B cell (primary cell): ENCODE results near the gene CHST11. TPM values are rescaled to one million over a fixed set of nuclear protein-coding genes. Genes with fewer than 3 reads are reported as not detected.
A peak's percentile ranks its signal among the peaks of the same experiment; 100 is the strongest.

ENCODE experiments used
- ATAC-seq: fragments of 200-7000 bp; cut with Tn5 transposase; one replicate; pipeline ENCODE4 v1.10.0; 2021; ENCODE audit warnings: low read depth, mild to moderate bottlenecking, moderate number of reproducible peaks, moderate library complexity
- CTCF ChIA-PET: fragments of 350-600 bp; sonication (Branson Sonifier 250); formaldehyde crosslinking; loops from one replicate; lab custom pipeline; 2021; ENCODE audit warnings: antibody characterized with exemption, inconsistent platforms; lab: Charles Lee
- POLR2A ChIA-PET: fragments of 350-600 bp; sonication (Branson Sonifier 250); formaldehyde crosslinking; loops from one replicate; lab custom pipeline; 2021; ENCODE audit warnings: antibody characterized with exemption; lab: Charles Lee
- DNase-seq: peaks from one replicate; pipeline ENCODE4 v3.0.0; 2013
- H2AFZ ChIP-seq: 2 replicates; pipeline ENCODE4 v1.6.1; 2012; ENCODE audit warnings: mild to moderate bottlenecking, low read depth, low read length; ENCODE audit not compliant: insufficient read depth, poor library complexity, severe bottlenecking
- H3K27ac ChIP-seq, 2 donors: 1 replicate in 1 of 2; 2 replicates in 1 of 2; pipeline ENCODE4 v1.5.1; 2012 to 2013; ENCODE audit warnings: low read length in 2 of 2, mild to moderate bottlenecking in 2 of 2, moderate library complexity in 1 of 2
- H3K27me3 ChIP-seq, 4 experiments: fragments of 200-600 bp in 1 of 4; sonication (generic) in 1 of 4; replicated peaks in 1 of 4; 1 replicate in 2 of 4; 2 replicates in 2 of 4; pipeline versions ENCODE4 v1.6.1 to v1.7.0; 2013 to 2016; ENCODE audit warnings: low read length in 3 of 4, mild to moderate bottlenecking in 2 of 4, mixed read lengths in 1 of 4, moderate library complexity in 1 of 4; ENCODE audit not compliant: insufficient read depth in 4 of 4, control insufficient read depth in 3 of 4; ENCODE audit errors: control extremely low read depth in 1 of 4
- H3K36me3 ChIP-seq, 2 experiments: replicated peaks in 1 of 2; 1 replicate in 1 of 2; 2 replicates in 1 of 2; pipeline versions ENCODE4 v1.6.1 to v1.7.1; 2013; ENCODE audit warnings: low read length in 1 of 2; ENCODE audit not compliant: insufficient read depth in 2 of 2, control insufficient read depth in 1 of 2; ENCODE audit errors: control extremely low read depth in 1 of 2, extremely low read depth in 1 of 2
- H3K4me1 ChIP-seq, 2 donors: fragments of 200-600 bp in 1 of 2; sonication (generic) in 1 of 2; 1 replicate in 1 of 2; 2 replicates in 1 of 2; pipeline versions ENCODE4 v1.5.1 to v1.6.1; 2013 to 2017; ENCODE audit warnings: low read length in 2 of 2; ENCODE audit not compliant: control insufficient read depth in 2 of 2, insufficient read depth in 2 of 2
- H3K4me2 ChIP-seq: replicated peaks from 2 replicates; pipeline ENCODE3; 2012; ENCODE audit warnings: mild to moderate bottlenecking, low read depth, low read length; ENCODE audit not compliant: poor library complexity, severe bottlenecking
- H3K4me3 ChIP-seq, 5 experiments: fragments of 200-600 bp in 1 of 5; sonication (generic) in 1 of 5; 1 replicate in 3 of 5; 2 replicates in 2 of 5; pipeline versions ENCODE4 v1.5.1 to v1.7.0; 2011 to 2016; ENCODE audit warnings: low read length in 4 of 5, mild to moderate bottlenecking in 4 of 5, low read depth in 2 of 5, control low read depth in 1 of 5, moderate library complexity in 1 of 5; ENCODE audit not compliant: insufficient read depth in 1 of 5; ENCODE audit errors: control extremely low read depth in 1 of 5, extremely low read depth in 1 of 5
- H3K79me2 ChIP-seq: fragments of 200-600 bp; sonication (generic); one replicate; pipeline ENCODE4 v1.6.0; 2016; ENCODE audit warnings: low read length; ENCODE audit not compliant: control insufficient read depth, insufficient read depth
- H3K9ac ChIP-seq: fragments of 200-600 bp; sonication (generic); 2 replicates; pipeline ENCODE4 v1.6.1; 2017; ENCODE audit warnings: mild to moderate bottlenecking, low read length, moderate library complexity
- H3K9me3 ChIP-seq, 3 donors: one replicate each; pipeline versions ENCODE4 v1.6.1 to v1.7.1; 2013; ENCODE audit warnings: low read length in 2 of 3; ENCODE audit not compliant: control insufficient read depth in 2 of 3, insufficient read depth in 1 of 3; ENCODE audit errors: control extremely low read depth in 1 of 3
- H4K20me1 ChIP-seq: 2 replicates; pipeline ENCODE4 v1.6.0; 2012; ENCODE audit warnings: mild to moderate bottlenecking, low read length; ENCODE audit not compliant: insufficient read depth, control insufficient read depth, poor library complexity, severe bottlenecking
- H3K27ac Mint-ChIP-seq: one replicate; pipeline ENCODE4 v1.8.0; 2021; ENCODE audit warnings: mixed read lengths
- H3K27me3 Mint-ChIP-seq: one replicate; pipeline ENCODE4 v1.8.0; 2021; ENCODE audit warnings: mixed read lengths
- H3K4me1 Mint-ChIP-seq: one replicate; pipeline ENCODE4 v1.8.0; 2021; ENCODE audit warnings: mixed read lengths
- H3K4me3 Mint-ChIP-seq: one replicate; pipeline ENCODE4 v1.8.0; 2021; ENCODE audit warnings: mixed read lengths
- H3K9me3 Mint-ChIP-seq: one replicate; pipeline ENCODE4 v1.8.0; 2022; ENCODE audit warnings: mixed read lengths; ENCODE audit not compliant: insufficient read depth
- EZH2 ChIP-seq: IDR thresholded peaks from 2 replicates; pipeline ENCODE4 v1.6.1; 2012; ENCODE audit warnings: borderline replicate concordance, low read depth, mild to moderate bottlenecking, moderate library complexity, low read length; ENCODE audit not compliant: insufficient read depth, poor library complexity, severe bottlenecking
- WGBS: methylation state at CpG from one replicate; pipeline ENCODE4 v1.1.5; 2013; ENCODE audit warnings: missing lambda C conversion rate; ENCODE audit not compliant: insufficient coverage; 5-methylcytosine and 5-hydroxymethylcytosine counted together
- intact Hi-C: fragments of 100-400 bp; cut with micrococcal nuclease; formaldehyde crosslinking; loops from one replicate; pipeline ENCODE4 v1.10.0; 2022
- polyA plus RNA-seq: library from polyadenylated mRNA; depleted of rRNA; stranded (reverse); fragments of >200 nt; gene quantifications from 2 replicates; pipeline ENCODE4 v1.2.3, GENCODE V29; 2012
- total RNA-seq, 2 donors: library from RNA; stranded (reverse); fragments of 120-200 nt in 1 of 2; gene quantifications; 1 replicate in 1 of 2; 2 replicates in 1 of 2; pipeline versions ENCODE4 v1.2.3 to v1.2.4, GENCODE V29; 2013 to 2022
- TF ChIP-seq, protein P1 (sequence below): fragments of 200-600 bp; IDR thresholded peaks from one replicate; pipeline ENCODE4 v1.8.0; 2022; ENCODE audit warnings: antibody characterized with exemption, mild to moderate bottlenecking

Gene CHST11
- total and polyA plus RNA-seq, 2 donors (not counting 1 experiment from before 2014, with no cell fraction given): 46.3 to 152 TPM

GRCh38 chr12:104729610-104730446, 273.1 kb downstream of the CHST11 start:
- intact Hi-C loops: no loop called here

GRCh38 chr12:104730763-104731162, 274.0 kb downstream of the CHST11 start:
- Histone ChIP-seq H4K20me1 (peaks cover 27% of the 10 kb centered on the region), H3K27ac (no peak overlapping the region), H3K4me3 (no peak overlapping the region), H2AFZ (no peak overlapping the region), H3K36me3 (peaks cover 0 to 15% of the 10 kb centered on the region in 2 experiments), H3K9me3 (no peaks in the 10 kb centered on the region), H3K79me2 (peaks cover 84% of the 10 kb centered on the region), H3K4me2 (no peak overlapping the region), H3K27me3 (no peaks in the 10 kb centered on the region), H3K9ac (no peak overlapping the region), H3K4me1 (peaks cover 1 to 7% of the 10 kb centered on the region in 2 donors)
- no peaks in the 10 kb centered on the region for H3K9me3 Mint-ChIP-seq
- ChIA-PET POLR2A (no interaction called here), CTCF (no interaction called here)
- ATAC-seq (no peak), DNase-seq (no peak)
- intact Hi-C loops: no loop called here
- no peaks in the 10 kb centered on the region for H3K27me3 Mint-ChIP-seq
- peaks cover 31% of the 10 kb centered on the region for H3K4me1 Mint-ChIP-seq
- H3K4me3 Mint-ChIP-seq: no peak overlapping the region
- H3K27ac Mint-ChIP-seq: peak overlapping the region; percentile 26
- no peak for TF ChIP-seq EZH2
- TF ChIP-seq, protein P1, sequence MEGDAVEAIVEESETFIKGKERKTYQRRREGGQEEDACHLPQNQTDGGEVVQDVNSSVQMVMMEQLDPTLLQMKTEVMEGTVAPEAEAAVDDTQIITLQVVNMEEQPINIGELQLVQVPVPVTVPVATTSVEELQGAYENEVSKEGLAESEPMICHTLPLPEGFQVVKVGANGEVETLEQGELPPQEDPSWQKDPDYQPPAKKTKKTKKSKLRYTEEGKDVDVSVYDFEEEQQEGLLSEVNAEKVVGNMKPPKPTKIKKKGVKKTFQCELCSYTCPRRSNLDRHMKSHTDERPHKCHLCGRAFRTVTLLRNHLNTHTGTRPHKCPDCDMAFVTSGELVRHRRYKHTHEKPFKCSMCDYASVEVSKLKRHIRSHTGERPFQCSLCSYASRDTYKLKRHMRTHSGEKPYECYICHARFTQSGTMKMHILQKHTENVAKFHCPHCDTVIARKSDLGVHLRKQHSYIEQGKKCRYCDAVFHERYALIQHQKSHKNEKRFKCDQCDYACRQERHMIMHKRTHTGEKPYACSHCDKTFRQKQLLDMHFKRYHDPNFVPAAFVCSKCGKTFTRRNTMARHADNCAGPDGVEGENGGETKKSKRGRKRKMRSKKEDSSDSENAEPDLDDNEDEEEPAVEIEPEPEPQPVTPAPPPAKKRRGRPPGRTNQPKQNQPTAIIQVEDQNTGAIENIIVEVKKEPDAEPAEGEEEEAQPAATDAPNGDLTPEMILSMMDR: no peak
- WGBS: 100% methylated on average over 4 of the region's 4 CpGs

More at GRCh38 chr12:104729610-104730446, 273.1 kb downstream of the CHST11 start:
- TF ChIP-seq, protein P1: no peak
- no peak for TF ChIP-seq EZH2
- ChIA-PET POLR2A (no interaction called here), CTCF (no interaction called here)
- no peak overlapping the region for H2AFZ ChIP-seq
- peaks cover 84% of the 10 kb centered on the region for H3K79me2 ChIP-seq
- no peak overlapping the region for H3K27ac Mint-ChIP-seq
- no peak overlapping the region for H3K4me3 Mint-ChIP-seq
- no peaks in the 10 kb centered on the region for H3K27me3 Mint-ChIP-seq
- no peak overlapping the region for H3K27ac ChIP-seq
- H3K27me3 ChIP-seq: no peaks in the 10 kb centered on the region
- DNase-seq (no peak), ATAC-seq (no peak)
- H3K4me2 ChIP-seq: no peak overlapping the region
- H3K4me1 Mint-ChIP-seq: peaks cover 23% of the 10 kb centered on the region
- no peaks in the 10 kb centered on the region for H3K4me1 ChIP-seq
- 90% methylated on average over 14 of the region's 19 CpGs for WGBS
- H3K36me3 ChIP-seq: peaks cover 0 to 21% of the 10 kb centered on the region in 2 experiments
- no peak overlapping the region for H3K4me3 ChIP-seq
- no peak overlapping the region for H3K9ac ChIP-seq
- peaks cover 27% of the 10 kb centered on the region for H4K20me1 ChIP-seq
- no peaks in the 10 kb centered on the region for H3K9me3 ChIP-seq
- H3K9me3 Mint-ChIP-seq: no peaks in the 10 kb centered on the region
